ENCODE results near the gene MTA2.

DNA sequence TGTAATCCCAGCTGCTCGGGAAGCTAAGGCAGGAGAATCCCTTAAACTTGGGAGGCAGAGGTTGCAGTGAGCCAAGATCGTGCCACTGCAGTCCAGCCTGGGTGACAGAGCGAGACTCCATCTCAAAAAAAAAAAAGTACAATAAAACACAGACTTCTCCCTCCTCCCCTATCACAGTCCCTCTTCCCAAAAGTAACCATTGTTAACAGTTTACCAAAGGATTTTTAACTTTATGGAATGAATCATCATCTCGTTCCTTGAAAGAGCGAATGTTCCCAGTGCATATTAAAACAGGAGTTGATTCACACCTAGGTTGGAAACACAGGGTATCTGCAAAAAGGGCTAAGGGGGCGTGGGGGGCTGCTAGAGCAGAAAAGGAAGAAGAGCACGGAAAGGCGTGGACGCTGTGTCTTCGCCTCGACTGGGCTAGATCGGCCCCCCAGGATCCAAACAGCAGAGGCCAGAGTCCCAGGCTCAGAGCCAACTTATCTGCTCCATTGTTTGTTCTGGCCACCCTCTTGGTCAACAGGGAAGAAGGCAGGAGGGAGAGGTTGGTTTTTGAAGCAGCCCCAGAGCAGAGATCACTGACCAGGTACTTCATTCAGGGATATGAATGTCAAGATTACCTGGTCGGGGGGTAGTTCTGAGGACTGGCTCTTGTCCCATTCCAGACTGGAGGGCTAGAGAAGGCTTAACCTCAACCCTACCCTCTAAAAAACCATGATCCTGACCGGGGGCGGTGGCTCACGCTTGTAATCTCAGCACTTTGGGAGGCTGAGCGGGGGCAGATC, 52.9 kb downstream of the MTA2 start:
- TF ChIP-seq POLR2A (IDR thresholded peaks at IDR 0.05) = no peak
- no peak for TF ChIP-seq CTCF (IDR thresholded peaks at IDR 0.05)
- no peak for TF ChIP-seq EP300 (IDR thresholded peaks at IDR 0.05)
